Femur (tissue), 1 donor: Measurements from ENCODE around the gene GIN1.
"Not testable (repeated sequence)": the region's sequence is repeated elsewhere in the genome, so short reads cannot be mapped to it uniquely, and the experiment has no call there.

Experiments
- DNase-seq: peaks from one replicate; pipeline ENCODE4 v3.0.0-alpha.2; 2017

Gene GIN1, protein sequence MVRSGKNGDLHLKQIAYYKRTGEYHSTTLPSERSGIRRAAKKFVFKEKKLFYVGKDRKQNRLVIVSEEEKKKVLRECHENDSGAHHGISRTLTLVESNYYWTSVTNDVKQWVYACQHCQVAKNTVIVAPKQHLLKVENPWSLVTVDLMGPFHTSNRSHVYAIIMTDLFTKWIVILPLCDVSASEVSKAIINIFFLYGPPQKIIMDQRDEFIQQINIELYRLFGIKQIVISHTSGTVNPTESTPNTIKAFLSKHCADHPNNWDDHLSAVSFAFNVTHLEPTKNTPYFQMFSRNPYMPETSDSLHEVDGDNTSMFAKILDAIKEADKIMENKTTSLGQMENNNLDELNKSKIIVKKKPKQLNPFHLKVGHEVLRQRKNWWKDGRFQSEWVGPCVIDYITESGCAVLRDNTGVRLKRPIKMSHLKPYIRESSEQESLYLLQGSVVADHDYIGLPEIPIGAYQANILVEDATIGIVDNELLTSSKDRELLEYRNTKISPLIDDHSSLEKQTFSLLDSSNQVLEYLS

DNA sequence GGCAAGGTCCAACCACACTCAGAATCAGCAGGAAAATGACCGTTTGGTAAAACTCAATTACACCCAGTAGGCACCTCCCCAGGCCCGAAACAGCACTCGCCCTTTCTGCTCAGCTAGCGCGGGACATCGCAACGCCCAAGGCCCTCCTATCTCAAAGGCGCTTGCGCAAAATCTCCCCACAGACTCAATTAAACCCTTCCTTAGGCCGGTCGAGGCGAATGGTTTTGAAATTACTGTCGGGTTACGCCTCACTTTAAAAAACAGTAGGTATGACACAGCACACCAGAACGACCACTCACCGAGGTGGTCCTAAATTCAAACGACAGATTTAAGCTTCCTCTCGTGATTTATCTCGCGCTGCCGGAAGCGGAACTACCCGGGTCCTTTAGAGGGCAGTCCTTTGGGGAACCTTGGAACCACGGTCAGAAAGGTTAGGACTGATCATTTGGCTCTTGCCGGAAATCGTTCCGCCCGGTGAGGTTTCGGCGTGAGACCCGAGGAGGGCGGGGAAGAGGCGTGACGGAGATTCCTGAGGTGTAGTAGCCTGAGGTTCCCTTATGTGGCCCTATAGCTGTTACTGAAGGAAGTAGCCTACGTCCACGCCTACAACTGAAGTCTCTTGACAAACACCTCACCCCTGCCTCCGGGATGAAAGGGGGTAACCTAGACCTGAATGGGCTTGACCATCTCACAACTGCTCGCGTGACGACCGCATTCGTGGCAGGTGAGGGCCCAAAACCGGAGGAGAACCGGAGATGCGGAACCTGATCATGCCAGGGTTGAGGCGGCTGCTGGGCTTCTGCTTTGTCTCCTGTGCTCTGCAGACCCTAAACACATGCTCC lies at the start of gene GIN1, which contains the start of gene PPIP5K2:
Gene GIN1, minus strand, starts transcription at position 374 of the 842 bp plus-strand sequence. CDS start 11,431 bp downstream, outside the sequence.
Gene PPIP5K2, plus strand, starts transcription at position 537 of the 842 bp plus-strand sequence. CDS start 9,289 bp downstream, outside the sequence.
- DNase-seq, result peak; percentile 99

DNA sequence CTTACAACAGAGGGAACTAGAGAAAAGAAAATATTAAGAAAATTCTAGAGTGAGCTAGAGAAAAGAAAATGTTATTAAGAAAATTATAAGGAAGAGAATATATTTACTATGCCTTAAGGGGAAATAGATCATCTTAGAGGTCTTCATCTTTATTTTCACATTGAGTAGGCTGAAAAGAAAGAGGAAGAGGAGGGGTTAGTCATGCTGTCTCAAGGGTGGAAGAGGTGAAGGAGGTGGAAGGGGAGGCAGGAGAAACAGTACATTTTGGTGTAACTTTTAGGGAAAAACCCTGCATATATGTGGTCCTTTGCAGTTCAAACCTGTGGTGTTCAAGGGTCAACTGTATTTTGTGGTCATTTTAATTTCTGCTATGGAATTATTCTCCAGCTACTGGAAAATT lies 46.8 kb upstream of the GIN1 start:
- DNase-seq, result no peak

DNA sequence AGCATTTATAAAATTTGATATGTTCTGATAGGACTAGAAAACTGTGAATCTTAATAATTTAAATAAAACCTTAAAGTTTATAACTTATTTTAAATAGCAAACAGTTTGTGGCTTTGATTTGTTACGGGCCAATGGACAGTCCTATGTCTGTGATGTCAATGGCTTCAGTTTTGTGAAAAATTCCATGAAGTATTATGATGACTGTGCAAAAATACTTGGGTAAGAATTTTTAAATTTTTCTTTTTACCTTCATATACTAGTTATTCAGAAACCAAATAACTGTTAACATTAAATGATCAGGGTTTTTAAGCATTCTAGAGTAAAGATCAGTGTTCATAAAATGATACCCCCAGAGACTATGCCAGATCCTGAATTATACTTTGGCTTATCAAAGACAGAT lies 31.2 kb upstream of the GIN1 start:
- no peak for DNase-seq

DNA sequence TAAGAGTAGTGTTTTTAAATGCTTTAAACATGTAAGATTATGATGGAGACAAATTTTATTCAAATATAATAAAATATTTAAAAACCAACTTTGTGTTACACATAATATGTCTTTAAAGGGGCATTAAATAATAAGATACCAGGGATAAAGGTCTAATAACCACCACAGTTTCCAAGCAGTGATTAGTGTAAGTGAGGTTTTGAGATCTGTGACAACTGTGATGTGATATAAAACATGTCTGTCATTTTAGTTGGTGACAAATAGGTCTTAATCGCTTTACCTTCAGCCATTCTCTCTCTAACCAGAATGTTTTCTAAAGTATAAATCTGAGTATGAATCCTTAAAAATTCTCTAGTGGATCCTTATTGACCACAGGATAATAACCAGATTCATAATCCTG lies 28.3 kb upstream of the GIN1 start:
- DNase-seq, result no peak

DNA sequence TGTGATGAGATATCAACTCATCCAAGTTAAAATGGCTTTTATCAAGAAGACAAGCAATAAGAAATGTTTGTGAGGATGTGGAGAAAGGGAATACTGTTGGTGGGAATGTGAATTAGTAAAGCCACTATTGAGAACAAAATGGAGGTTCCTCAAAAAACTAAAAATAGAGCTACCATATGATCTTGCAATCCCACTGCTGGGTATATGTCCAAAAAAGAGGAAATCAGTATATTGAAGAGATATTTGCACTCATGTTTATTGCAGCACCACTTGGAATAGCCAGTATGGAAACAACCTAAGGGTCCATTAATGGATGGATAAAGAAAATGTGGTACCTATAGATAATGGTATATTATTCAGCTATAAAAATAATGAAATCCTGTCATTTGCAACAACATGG lies 25.3 kb upstream of the GIN1 start:
- DNase-seq, result no peak

DNA sequence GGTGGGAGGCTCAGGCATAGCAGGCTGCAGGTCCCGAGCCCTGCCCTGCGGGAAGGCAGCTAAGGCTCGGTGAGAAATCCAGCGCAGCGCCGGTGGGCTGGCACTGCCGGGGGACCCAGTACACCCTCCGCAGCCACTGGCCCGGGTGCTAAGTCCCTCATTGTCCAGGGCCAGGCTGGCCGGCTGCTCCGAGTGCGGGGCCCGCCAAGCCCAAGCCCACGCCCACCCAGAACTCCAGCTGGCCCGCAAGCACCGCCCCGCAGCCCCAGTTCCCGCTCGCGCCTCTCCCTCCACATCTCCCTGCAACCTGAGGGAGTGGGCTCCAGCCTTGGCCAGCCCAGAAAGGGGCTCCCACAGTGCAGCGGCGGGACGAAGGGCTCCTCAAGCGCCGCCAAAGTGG lies 22.2 kb upstream of the GIN1 start:
- not testable (repeated sequence) for DNase-seq

DNA sequence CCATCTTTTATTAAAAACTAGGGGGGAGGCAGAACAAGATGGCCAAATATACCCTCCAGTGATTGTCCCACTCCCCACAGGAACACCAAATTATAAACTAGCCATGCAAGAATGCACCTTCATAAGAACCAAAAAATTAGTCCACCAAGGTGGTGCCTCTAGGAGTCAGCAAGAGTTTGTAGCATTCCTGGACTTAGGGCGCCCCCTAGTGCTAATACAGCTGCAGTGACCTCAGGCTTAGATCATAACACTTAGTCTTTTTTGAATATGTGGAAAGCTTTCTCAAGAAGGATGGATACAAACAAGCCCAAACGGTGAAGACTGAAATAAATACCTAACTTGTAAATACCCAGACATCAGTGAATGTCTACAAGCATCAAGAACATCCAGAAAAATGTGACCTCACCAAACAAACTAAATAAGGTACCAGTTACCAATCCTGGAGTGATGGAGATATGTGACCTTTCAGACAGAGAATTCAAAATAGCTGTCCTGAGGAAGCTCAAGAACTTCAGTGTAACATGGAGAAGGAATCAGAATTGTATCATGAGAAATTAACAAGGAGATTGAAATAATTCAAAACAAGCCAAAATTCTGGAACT lies 19.4 kb upstream of the GIN1 start:
- peak; percentile 72 for DNase-seq

DNA sequence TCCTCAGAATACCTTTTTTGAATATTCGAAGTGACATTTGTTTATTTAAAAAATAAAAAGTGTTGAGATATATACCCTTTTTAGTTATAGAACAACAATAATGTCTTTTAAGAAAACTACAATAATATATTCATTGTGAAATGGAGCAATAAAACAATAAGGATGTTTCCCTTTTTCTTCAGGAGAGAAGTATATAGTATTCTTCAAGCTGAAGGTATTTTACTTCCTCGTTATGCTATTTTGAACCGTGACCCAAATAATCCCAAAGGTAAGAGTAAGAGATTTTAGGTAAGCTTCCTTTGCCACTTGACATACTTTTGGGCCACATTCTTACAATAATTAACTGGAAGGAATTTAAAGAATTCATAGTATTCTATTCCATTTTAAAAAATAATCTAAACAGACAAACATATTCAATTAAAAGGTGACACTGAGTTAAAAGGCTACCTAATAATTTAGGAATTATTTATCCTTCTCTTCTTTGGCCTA lies 18.3 kb upstream of the GIN1 start:
- DNase-seq, result no peak

DNA sequence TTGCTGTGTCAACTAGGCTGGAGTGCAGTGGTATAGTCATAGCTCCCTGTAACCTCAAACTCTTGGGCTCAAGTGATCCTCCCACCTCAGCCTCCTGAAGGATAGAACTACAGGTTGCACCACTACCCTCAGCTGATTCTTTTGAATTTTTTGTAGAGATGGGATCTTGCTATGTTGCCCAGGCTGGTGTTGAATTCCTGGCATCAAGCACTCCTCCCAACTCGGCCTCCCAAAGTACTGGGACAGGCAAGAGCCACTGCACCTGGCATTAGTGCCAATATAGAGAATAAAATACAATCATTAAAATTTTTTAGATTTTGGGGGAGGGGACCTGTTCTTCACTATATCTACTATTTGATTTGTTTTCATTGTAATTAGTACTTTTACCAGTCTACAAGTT lies 15.5 kb upstream of the GIN1 start:
- DNase-seq, result no peak

DNA sequence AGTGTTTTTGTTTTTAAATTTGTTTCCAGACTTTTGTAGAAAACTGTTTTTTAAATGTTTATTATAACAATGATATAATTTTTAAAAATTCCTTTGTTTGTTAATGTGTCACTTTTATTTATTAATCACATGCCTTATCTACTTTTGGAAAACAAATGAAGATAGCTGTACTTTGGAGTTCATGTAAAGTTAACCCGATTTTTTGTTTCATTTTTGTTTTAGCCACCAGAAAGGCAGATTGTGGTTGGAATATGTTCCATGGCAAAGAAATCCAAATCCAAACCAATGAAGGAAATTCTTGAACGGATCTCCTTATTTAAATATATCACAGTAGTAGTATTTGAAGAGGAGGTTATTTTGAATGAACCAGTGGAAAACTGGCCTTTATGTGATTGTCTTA lies 13.3 kb upstream of the GIN1 start:
- no peak for DNase-seq

DNA sequence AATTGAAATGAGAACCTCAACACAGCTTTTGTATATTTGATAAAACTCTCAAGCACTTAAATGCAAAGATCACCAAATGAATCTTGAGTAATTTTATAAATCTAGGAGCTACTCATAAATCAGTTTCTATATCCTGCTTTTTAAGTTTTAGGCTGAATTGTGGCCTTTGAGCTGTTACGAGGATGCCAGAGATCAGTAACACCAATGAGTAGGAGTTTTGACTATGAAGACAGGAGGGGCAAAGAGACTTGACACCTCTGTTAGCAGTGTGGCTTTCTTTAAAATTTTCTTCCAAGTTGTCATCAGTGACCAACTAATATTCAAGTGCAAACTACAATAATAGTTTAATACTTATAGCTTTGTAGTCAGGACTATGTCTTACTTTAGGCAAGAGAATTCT lies 12.7 kb upstream of the GIN1 start:
- no peak for DNase-seq

DNA sequence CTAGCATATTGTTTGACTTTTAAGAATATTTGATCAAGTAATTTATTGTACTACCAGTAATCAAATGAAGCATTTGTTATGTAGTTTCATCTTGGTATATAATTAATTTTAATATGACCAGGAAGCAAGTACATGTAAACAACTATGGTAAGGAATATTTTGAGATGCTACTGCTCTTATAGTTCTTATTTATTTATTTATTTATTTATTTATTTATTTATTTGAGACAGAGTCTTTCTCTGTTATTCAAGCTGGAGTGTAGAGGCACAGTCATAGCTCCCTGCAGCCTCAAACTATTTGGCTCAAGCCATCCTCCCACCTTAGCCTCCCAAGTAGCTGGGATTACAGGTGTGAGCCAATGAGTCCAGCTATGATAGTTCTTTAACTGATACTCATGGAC lies 8.3 kb upstream of the GIN1 start:
- DNase-seq, result no peak

DNA sequence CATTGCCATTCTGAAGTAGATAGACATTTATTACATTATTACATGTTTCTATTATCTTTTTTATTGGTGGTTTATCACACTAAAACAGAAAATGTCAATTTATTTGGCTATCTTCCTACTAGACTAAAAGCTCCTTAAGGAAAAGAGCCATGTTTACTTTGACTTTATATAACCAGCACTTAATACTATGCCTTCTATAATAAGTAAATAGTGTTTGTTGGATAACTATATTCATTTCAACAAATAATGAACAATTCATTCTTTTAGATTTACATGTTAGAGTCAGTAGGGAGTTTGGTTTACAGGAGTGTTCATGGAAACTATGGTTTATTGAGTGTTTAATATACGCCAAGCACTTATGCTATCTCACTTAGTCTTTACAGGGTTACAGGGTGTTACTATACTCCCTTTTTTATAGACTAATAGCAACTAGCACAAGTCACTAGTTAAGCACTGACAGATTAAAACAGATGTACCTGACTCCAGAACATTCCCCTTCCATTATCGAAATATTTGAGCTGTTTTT lies 7.4 kb upstream of the GIN1 start:
- no peak for DNase-seq

DNA sequence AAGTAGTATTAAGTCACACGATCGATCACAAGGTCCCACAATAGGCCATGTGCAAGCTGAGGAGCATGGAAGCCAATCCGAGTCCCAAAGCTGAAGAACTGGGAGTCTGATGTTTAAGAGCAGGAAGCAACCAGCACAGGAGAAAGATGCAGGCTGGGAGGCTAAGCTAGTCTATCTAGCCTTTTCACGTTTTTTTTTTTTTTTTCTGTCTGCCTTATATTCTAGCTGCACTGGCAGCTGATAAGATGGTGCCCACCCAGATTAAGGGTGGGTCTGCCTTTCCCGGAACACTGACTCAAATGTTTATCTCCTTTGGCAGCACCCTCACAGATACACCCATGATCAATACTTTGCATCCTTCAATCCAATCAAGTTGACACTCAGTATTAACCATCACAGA lies 6.6 kb upstream of the GIN1 start:
- DNase-seq, result no peak

DNA sequence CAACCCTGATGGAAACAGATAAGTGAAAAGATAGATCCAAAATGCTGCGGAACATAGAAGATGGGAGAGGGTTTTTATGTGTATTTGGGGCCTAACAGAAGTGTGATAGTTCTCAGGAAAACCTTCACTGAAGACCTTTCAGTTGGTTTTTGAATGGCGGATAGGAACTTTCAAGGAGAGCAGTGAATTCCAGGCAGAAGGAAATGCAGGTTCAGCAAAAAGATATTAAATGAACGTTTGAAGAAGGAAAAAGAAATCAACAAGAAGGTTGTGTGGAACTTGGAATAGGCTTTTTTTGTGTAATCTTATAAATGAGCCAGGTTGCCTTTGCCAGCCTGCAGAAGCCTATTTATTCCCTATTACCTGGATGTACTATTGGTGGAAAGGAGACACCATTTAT lies 2.3 kb upstream of the GIN1 start:
- DNase-seq, result no peak

DNA sequence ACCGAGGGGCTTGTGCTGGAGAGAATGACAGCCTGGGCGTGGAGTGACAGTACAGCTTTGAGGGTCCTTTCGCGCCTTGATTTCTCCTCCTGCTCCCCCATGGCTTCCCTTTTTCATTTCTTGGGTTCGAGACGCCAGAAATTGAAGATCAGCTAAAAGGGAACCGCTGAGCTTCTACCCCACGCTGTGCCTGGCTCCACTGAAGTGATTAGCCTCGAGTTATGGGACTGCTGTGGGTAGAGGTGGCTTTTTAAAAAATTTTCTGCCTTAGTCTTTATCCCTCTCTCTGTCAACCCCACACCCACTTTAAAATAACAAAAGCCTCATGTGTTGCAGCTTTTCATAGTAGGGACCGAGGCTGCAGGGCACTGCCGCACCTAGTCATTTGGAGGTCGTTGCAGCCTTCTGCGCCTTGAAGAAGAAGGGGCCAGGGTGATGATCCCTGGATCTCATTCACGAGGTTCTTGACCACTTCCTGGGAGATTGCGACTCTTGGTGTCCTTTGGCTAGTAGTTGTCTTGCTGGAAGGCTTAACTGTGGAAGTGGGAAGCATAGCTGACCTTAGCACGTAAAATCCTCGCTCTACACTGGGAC lies 766 bp upstream of the GIN1 start:
- peak; percentile 32 for DNase-seq

DNA sequence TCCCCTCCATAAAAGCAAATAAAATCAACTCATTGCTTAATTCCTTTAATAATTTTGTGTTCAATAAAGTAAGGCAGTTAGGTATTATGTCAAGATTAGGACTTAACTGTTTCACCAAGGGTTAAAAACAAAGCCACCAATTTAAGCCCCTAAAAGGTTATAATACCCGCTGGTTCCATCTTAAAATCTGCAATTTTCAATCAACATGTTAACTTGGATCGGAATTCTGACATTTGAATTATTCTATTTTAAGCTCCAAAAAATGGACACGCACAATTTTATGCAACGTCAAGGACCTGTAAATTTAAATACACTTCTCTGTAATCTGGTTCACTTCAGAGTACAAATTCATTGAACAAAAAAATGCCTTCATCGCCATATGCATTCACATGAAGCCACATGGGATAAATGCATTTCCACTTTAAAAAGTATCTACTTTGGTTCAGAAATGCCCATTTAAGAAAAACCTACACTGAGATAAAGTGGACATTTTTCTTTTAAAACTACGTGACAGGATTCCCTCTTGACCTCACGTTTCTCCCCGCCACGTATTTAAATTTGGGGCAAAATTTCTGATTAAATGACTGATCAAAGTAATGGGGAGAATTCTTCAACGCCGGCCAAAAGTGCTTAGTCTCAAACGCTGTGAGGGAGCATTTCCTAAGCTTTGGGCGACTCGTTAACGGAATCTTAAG lies 721 bp downstream of the GIN1 start:
- no peak for DNase-seq

DNA sequence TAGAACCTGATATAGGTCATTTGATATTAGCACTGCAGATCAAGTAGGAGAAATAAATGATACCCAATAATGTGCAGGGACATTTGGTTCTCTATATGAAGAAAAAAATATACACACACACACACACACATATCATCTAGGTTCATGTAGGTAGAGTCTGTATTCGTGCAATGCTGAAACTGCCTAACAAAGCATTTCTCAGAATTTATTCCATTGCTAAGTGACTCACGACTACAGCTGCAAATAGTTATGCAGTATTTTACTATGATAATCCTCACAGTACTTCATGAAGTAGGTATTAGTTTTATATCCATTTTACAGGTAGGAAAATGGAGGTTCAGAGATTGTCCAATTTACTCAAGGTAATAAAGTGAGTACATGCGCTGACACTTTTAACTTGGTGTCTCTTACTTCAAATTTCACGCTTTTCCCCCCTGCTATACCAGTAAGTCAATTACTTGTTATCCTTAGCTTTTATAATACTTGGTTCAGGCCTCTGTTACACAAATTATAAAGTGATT lies 2.4 kb downstream of the GIN1 start:
- no peak for DNase-seq

DNA sequence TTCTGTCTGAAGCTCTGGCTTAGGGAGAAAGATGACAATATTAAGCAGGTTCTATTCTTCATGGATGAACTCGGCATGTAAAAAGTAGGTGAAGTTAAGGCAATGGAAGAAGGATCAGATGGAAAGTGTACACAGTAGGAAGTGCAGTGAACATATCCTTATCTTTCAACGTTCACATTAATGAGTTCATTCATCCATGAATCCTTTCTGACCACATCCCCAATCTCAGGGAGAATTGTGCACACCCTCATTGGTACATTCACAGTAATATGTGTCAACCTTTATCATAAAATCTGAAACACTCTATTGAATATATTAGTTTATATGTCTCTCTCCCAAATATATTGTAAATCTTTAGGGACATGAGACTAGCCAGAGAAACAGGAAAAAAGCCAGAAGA lies 5.5 kb downstream of the GIN1 start:
- no peak for DNase-seq

DNA sequence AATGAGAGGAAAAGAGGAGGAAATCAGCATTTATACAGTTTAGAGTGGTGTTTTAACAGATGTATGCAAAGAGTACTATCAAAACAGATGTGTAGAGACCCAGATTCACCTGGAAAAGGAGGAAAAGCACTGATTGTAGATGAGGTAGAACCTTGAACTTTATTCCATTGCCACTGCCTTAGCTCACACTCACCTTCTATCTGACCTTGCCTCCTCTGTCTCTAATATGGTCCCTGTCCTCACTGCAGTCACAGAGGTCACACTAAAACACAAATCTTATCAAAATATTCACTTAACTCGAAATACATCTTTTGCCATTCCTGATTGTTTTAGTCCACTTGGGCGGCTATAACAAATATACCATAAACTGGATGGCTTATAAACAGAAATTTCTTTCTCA lies 7.0 kb downstream of the GIN1 start:
- DNase-seq, result no peak

DNA sequence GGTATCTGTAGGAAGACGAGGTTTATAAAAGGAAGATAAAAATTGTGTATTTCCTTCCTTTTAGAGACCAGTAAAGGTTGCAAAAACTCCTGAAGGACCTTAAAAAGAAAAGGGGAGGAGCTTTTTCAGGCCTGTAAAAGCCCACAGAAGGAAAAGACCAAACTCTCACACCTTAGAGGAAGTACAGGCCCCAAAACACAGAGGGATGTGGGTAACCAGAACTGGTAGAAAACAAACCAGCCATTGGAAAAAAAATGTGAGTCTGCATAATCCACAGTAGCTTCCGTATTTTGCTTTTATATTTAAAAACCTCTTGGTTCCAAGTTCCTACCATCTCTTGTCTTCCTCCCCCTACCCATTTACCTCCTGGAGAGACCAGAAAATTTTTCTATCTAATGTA lies 8.5 kb downstream of the GIN1 start:
- no peak for DNase-seq

DNA sequence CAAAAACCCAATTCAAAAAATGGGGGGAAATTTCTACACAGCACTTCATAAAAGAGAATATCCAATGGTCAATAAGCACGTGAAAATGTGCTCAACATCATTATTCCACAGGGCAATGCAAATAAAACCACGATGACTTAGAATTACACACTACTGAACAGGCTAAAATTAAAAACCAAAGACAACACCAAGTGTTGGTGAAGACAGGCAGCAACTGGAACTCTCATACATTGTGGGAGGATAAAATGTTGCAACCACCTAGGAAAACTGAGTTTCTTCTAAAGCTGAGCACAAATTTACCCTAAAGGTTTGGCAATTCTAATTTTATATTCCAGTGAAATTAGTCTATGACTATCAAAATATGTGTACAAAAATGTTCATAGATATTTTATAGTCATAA lies 9.5 kb downstream of the GIN1 start:
- DNase-seq, result no peak
